ENCODE data around the gene CCL15.
A peak's percentile ranks its signal among the peaks of the same experiment; 100 is the strongest.
"Not testable (repeated sequence)": the region's sequence is repeated elsewhere in the genome, so short reads cannot be mapped to it uniquely, and the experiment has no call there.

The CCL15 gene

DNA sequence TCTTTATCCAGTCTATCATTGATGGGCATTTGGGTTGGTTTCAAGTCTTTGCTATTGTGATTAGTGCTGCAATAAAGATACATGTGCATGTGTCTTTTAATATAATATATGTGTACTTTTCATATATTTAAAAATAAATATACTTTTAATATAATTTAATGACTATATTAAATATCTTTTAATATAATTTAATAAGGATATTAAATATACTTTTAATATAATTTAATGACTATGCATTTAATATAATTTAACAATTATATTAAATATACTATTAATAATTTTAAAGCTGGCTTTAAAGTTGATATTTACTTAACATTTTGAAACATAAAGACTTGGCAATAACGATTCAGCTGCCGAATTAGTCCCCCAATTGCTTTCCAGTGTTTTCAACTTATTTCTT is 15.2 kb upstream of the CCL15 start:
- ATAC-seq (ENCODE audit: low read depth): no peak
- DNase-seq (ENCODE audit: low spot score): no peak
- Histone ChIP-seq H3K4me1 (ENCODE audit: insufficient read depth, poor library complexity, severe bottlenecking) (no peaks in the 10 kb centered on the region), H3K9me3 (ENCODE audit: severe bottlenecking) (no peaks in the 10 kb centered on the region), H3K4me3 (ENCODE audit: severe bottlenecking) (no peak overlapping the region), H3K36me3 (ENCODE audit: low read depth) (no peaks in the 10 kb centered on the region), H3K27ac (ENCODE audit: poor library complexity, severe bottlenecking) (no peak overlapping the region), H3K27me3 (ENCODE audit: insufficient read depth, poor library complexity, severe bottlenecking) (peaks cover 23% of the 10 kb centered on the region)
- TF ChIP-seq, protein P1, sequence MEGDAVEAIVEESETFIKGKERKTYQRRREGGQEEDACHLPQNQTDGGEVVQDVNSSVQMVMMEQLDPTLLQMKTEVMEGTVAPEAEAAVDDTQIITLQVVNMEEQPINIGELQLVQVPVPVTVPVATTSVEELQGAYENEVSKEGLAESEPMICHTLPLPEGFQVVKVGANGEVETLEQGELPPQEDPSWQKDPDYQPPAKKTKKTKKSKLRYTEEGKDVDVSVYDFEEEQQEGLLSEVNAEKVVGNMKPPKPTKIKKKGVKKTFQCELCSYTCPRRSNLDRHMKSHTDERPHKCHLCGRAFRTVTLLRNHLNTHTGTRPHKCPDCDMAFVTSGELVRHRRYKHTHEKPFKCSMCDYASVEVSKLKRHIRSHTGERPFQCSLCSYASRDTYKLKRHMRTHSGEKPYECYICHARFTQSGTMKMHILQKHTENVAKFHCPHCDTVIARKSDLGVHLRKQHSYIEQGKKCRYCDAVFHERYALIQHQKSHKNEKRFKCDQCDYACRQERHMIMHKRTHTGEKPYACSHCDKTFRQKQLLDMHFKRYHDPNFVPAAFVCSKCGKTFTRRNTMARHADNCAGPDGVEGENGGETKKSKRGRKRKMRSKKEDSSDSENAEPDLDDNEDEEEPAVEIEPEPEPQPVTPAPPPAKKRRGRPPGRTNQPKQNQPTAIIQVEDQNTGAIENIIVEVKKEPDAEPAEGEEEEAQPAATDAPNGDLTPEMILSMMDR (IDR thresholded peaks at IDR 0.05; ENCODE audit: poor library complexity, severe bottlenecking): no peak

DNA sequence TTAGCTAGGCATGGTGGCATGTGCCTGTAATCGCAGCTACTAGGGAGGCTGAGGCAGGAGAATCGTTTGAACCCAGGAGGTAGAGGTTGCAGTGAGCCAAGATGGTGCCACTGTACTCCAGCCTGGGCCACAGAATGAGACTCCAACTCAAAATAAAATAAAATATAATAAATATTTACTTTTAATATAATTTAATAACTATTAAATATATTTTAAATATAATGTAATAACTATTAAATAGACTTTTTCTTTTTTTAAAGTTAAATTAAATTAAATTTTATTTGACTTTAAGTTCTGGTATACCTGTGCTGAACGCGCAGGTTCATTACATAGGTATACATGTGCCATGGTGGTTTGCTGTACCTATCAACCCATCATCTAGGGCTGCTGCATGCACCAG is 14.5 kb upstream of the CCL15 start:
- not testable (repeated sequence) for H3K27ac ChIP-seq (ENCODE audit: poor library complexity, severe bottlenecking); ATAC-seq (ENCODE audit: low read depth); H3K36me3 ChIP-seq (ENCODE audit: low read depth); H3K4me3 ChIP-seq (ENCODE audit: severe bottlenecking); DNase-seq (ENCODE audit: low spot score); H3K9me3 ChIP-seq (ENCODE audit: severe bottlenecking); H3K4me1 ChIP-seq (ENCODE audit: insufficient read depth, poor library complexity, severe bottlenecking)
- peaks cover 19% of the 10 kb centered on the region for H3K27me3 ChIP-seq (ENCODE audit: insufficient read depth, poor library complexity, severe bottlenecking)

DNA sequence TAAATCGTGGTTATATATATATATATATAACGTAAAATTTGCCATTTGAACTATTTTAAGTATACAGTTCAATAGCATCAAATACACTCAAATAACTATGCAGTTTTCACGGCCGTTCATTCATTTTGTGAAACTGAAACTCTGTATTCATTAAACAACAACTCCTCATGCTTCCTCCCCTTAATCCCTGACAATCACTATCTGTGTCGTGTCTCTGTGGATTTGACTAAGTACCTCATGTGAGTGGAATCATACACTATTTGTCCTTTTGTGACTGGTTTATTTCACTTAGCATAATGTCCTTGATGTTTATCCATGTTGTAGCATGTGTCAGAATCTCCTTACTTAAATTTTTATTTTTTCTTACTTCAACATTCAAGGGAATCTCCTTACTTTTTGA is 13.6 kb upstream of the CCL15 start:
- H3K27ac ChIP-seq (ENCODE audit: poor library complexity, severe bottlenecking): no peak overlapping the region
- TF ChIP-seq, protein P1 (IDR thresholded peaks at IDR 0.05; ENCODE audit: poor library complexity, severe bottlenecking): no peak
- H3K27me3 ChIP-seq (ENCODE audit: insufficient read depth, poor library complexity, severe bottlenecking): peaks cover 13% of the 10 kb centered on the region
- DNase-seq (ENCODE audit: low spot score): no peak
- H3K4me1 ChIP-seq (ENCODE audit: insufficient read depth, poor library complexity, severe bottlenecking): no peaks in the 10 kb centered on the region
- H3K9me3 ChIP-seq (ENCODE audit: severe bottlenecking): no peaks in the 10 kb centered on the region
- no peaks in the 10 kb centered on the region for H3K36me3 ChIP-seq (ENCODE audit: low read depth)
- no peak overlapping the region for H3K4me3 ChIP-seq (ENCODE audit: severe bottlenecking)
- no peak for ATAC-seq (ENCODE audit: low read depth)

DNA sequence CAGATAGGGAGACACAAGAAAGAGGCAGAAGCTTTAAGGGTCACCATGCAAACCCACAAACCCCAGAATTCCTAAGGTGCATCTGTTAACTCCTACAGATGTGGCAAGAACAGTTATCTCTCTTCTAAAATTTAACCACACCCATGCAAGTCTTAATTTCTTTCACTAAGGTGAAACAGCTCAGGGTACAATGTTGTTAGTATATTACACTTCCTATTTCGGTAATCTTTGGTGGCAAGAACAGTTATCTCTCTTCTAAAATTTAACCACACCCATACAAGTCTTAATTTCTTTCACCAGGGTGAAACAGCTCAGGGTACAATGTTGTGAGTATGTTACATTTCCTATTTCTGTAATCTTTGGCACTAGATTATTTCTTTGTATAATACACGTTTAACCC is 9.8 kb upstream of the CCL15 start:
- no peak overlapping the region for H3K27ac ChIP-seq (ENCODE audit: poor library complexity, severe bottlenecking)
- TF ChIP-seq, protein P1 (IDR thresholded peaks at IDR 0.05; ENCODE audit: poor library complexity, severe bottlenecking): no peak
- no peak for ATAC-seq (ENCODE audit: low read depth)
- H3K4me1 ChIP-seq (ENCODE audit: insufficient read depth, poor library complexity, severe bottlenecking): no peaks in the 10 kb centered on the region
- H3K27me3 ChIP-seq (ENCODE audit: insufficient read depth, poor library complexity, severe bottlenecking): no peaks in the 10 kb centered on the region
- no peak for DNase-seq (ENCODE audit: low spot score)
- no peak overlapping the region for H3K4me3 ChIP-seq (ENCODE audit: severe bottlenecking)
- no peaks in the 10 kb centered on the region for H3K36me3 ChIP-seq (ENCODE audit: low read depth)
- no peaks in the 10 kb centered on the region for H3K9me3 ChIP-seq (ENCODE audit: severe bottlenecking)

DNA sequence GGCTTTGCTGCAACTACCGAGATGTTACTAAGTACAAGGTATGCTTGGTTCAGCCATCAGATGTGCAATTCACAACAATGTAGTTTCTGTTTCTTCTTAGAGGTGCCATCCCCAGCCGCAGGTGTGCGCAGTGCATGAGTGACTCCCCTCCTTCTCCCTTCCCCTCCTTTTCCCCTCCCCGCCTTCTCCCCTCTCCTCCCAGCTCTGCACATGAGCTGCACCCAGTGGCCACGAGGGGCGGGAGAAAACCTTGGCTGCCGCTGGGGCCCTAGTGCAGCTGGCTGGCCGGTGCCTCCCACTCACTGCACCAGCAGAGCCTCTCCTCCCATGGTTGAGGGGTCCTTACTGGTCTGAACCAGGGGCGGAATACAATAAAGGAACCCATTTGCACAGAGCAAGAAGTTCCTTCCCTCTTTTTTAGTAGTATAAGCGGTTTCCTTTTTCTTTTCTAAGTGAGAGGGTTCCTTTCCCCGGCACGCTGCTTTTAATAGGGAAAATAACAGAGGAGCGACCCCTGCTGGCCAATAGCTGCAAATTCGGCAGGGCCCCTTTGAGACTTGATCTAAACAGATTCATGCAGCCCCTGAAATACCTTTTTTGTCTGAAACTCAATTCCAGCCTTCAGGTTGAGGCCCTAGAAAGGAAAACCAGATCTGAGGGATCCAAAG is 7.8 kb upstream of the CCL15 start:
- TF ChIP-seq, protein P1 (IDR thresholded peaks at IDR 0.05; ENCODE audit: poor library complexity, severe bottlenecking): peak; percentile 32
- ATAC-seq (ENCODE audit: low read depth): no peak

More for the DNA sequence above, 7.8 kb upstream of the CCL15 start:
- no peak overlapping the region for H3K4me3 ChIP-seq (ENCODE audit: severe bottlenecking)
- H3K27me3 ChIP-seq (ENCODE audit: insufficient read depth, poor library complexity, severe bottlenecking): no peaks in the 10 kb centered on the region
- H3K4me1 ChIP-seq (ENCODE audit: insufficient read depth, poor library complexity, severe bottlenecking): no peaks in the 10 kb centered on the region
- DNase-seq (ENCODE audit: low spot score): no peak
- H3K27ac ChIP-seq (ENCODE audit: poor library complexity, severe bottlenecking): no peak overlapping the region
- H3K9me3 ChIP-seq (ENCODE audit: severe bottlenecking): no peaks in the 10 kb centered on the region
- H3K36me3 ChIP-seq (ENCODE audit: low read depth): no peaks in the 10 kb centered on the region

All from RWPE2 (cell line).